ENCODE results near the gene BTG1. TPM values are rescaled to one million over a fixed set of nuclear protein-coding genes. Genes with fewer than 3 reads are reported as not detected.

The BTG1 gene
- total and polyA plus RNA-seq, 9 of the 15 experiments (the other 6 are each of a cell fraction or from before 2014, with no cell fraction given) = 3.7 to 28.6 (median 7.4) TPM

DNA sequence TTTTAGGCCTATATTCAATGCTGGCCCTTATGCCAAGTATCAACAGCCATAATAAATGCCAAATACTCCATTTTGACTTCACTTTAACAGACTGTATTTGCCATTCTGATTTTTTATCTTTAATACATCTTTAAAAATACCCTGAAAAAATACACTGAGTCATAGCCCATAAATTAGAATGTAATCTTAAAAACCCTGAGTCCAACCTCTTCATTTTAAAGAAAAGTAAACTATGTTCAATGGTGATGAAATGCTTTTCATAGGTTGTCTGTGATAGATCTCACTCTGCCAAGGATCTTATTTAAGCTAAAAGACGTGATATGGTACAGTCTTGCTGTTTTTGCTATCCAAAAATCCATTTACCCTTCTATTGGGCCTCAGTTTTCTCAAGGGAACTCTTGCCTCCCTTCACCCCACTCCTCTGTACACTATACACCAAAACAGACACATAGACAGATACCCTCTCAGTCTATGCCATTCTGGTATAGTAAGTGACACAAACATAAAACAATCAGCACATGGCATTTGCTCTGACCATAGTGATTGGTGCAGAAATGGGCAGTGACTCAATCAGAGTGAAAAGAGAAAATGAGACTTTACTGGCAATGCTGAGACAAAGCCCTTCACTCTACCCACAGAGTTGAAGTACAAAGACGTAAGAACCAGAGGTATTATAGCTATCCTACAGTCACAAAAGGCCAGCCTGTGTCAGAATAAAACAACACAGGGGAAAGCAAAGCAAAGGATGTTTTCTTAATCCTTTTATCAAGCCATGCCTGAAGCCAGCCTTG is 49.1 kb downstream of the BTG1 start (continued):
- TF ChIP-seq CHD7 (IDR thresholded peaks at IDR 0.05; ENCODE audit: low read depth, low read length) (no peak), ZBTB9 (CRISPR knock-in tag; IDR thresholded peaks at IDR 0.05) (no peak), ZKSCAN3 (CRISPR knock-in tag; IDR thresholded peaks at IDR 0.05) (no peak), TAL1 (IDR thresholded peaks at IDR 0.05) (no peak), ZNF644 (tag; IDR thresholded peaks at IDR 0.05; ENCODE audit: low read depth) (no peak), ZNF778 (CRISPR knock-in tag; IDR thresholded peaks at IDR 0.05) (no peak), ELF2 (CRISPR knock-in tag; IDR thresholded peaks at IDR 0.05) (no peak)
- TF ChIP-seq, protein P1, sequence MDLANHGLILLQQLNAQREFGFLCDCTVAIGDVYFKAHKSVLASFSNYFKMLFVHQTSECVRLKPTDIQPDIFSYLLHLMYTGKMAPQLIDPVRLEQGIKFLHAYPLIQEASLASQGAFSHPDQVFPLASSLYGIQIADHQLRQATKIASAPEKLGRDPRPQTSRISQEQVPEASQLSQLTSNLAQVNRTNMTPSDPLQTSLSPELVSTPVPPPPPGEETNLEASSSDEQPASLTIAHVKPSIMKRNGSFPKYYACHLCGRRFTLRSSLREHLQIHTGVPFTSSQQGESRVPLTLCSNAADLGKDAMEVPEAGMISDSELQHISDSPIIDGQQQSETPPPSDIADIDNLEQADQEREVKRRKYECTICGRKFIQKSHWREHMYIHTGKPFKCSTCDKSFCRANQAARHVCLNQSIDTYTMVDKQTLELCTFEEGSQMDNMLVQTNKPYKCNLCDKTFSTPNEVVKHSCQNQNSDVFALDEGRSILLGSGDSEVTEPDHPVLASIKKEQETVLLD (IDR thresholded peaks at IDR 0.05) = no peak
- TF ChIP-seq, protein P2, sequence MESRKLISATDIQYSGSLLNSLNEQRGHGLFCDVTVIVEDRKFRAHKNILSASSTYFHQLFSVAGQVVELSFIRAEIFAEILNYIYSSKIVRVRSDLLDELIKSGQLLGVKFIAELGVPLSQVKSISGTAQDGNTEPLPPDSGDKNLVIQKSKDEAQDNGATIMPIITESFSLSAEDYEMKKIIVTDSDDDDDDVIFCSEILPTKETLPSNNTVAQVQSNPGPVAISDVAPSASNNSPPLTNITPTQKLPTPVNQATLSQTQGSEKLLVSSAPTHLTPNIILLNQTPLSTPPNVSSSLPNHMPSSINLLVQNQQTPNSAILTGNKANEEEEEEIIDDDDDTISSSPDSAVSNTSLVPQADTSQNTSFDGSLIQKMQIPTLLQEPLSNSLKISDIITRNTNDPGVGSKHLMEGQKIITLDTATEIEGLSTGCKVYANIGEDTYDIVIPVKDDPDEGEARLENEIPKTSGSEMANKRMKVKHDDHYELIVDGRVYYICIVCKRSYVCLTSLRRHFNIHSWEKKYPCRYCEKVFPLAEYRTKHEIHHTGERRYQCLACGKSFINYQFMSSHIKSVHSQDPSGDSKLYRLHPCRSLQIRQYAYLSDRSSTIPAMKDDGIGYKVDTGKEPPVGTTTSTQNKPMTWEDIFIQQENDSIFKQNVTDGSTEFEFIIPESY (CRISPR knock-in tag; IDR thresholded peaks at IDR 0.05) = no peak

Measured in K562 (cell line).